WTC11 (cell line): ENCODE results near the gene TAPBP. TPM values are rescaled to one million over a fixed set of nuclear protein-coding genes. Genes with fewer than 3 reads are reported as not detected.

Source experiments
- ATAC-seq: fragments of 200-7000 bp; cut with Tn5 transposase; 2 replicates; pipeline ENCODE4 v1.10.0; 2021; ENCODE audit warnings: mild to moderate bottlenecking, moderate library complexity
- CTCF ChIA-PET: fragments of 300-600 bp; sonication (Branson Sonifier 250); formaldehyde crosslinking; loops from one replicate; lab custom pipeline; 2021; ENCODE audit warnings: antibody characterized with exemption; lab: Charles Lee
- POLR2A ChIA-PET: fragments of 350-600 bp; sonication (Branson Sonifier 250); formaldehyde crosslinking; loops from one replicate; lab custom pipeline; 2021; ENCODE audit warnings: antibody characterized with exemption; lab: Charles Lee
- DNase-seq: peaks from one replicate; pipeline ENCODE4 v3.0.0; 2021; ENCODE audit warnings: low spot score
- H3K27ac Mint-ChIP-seq: 2 replicates; pipeline ENCODE4 v1.8.0; 2021; ENCODE audit warnings: mixed read lengths
- H3K27me3 Mint-ChIP-seq: 2 replicates; pipeline ENCODE4 v1.8.0; 2021; ENCODE audit warnings: low read depth, mild to moderate bottlenecking, moderate library complexity, mixed read lengths
- H3K36me3 Mint-ChIP-seq: 2 replicates; pipeline ENCODE4 v1.8.0; 2021; ENCODE audit warnings: mixed read lengths
- H3K4me1 Mint-ChIP-seq: 2 replicates; pipeline ENCODE4 v1.8.0; 2022; ENCODE audit warnings: mixed read lengths
- H3K4me3 Mint-ChIP-seq: 2 replicates; pipeline ENCODE4 v1.8.0; 2021; ENCODE audit warnings: mild to moderate bottlenecking, moderate library complexity, mixed read lengths
- H3K9me3 Mint-ChIP-seq: 2 replicates; pipeline ENCODE4 v1.8.0; 2021; ENCODE audit warnings: mixed read lengths
- EMX1 ChIP-seq: fragments of 250-450 bp; sonication (Bioruptor Pico); IDR thresholded peaks from 2 replicates; pipeline ENCODE4 v1.8.0; 2021; ENCODE audit warnings: mild to moderate bottlenecking
- FOXK1 ChIP-seq: sonication (generic); formaldehyde crosslinking; IDR thresholded peaks from 2 replicates; pipeline ENCODE4 v1.8.0; 2022; ENCODE audit warnings: mild to moderate bottlenecking, moderate library complexity, missing genetic modification reagents
- GRHL2 ChIP-seq: fragments of 250-450 bp; sonication (Bioruptor Pico); IDR thresholded peaks from 2 replicates; pipeline ENCODE4 v1.8.0; 2022; ENCODE audit warnings: mild to moderate bottlenecking, moderate library complexity; ENCODE audit not compliant: insufficient replicate concordance, severe bottlenecking
- JUN ChIP-seq: sonication (generic); formaldehyde crosslinking; IDR thresholded peaks from 2 replicates; pipeline ENCODE4 v1.8.0; 2023; ENCODE audit warnings: mild to moderate bottlenecking, missing genetic modification reagents
- KAT7 ChIP-seq: sonication (generic); formaldehyde crosslinking; IDR thresholded peaks from 2 replicates; pipeline ENCODE4 v1.8.1; 2023; ENCODE audit warnings: missing genetic modification reagents, mild to moderate bottlenecking, borderline replicate concordance
- MXD4 ChIP-seq: fragments of 250-450 bp; sonication (Bioruptor Pico); IDR thresholded peaks from 2 replicates; pipeline ENCODE4 v1.8.0; 2021; ENCODE audit warnings: mild to moderate bottlenecking, moderate library complexity, borderline replicate concordance
- RORB ChIP-seq: fragments of 250-450 bp; sonication (Bioruptor Pico); IDR thresholded peaks from 2 replicates; pipeline ENCODE4 v1.9.0; 2021; ENCODE audit warnings: mild to moderate bottlenecking
- SOX15 ChIP-seq: fragments of 250-450 bp; sonication (Bioruptor Pico); IDR thresholded peaks from 2 replicates; pipeline ENCODE4 v1.9.0; 2021; ENCODE audit warnings: mild to moderate bottlenecking
- TCF7 ChIP-seq: sonication (generic); formaldehyde crosslinking; IDR thresholded peaks from 2 replicates; pipeline ENCODE4 v1.8.0; 2022; ENCODE audit warnings: mild to moderate bottlenecking, low read depth, missing genetic modification reagents, moderate library complexity
- TEAD1 ChIP-seq: sonication (generic); formaldehyde crosslinking; IDR thresholded peaks from 2 replicates; pipeline ENCODE4 v1.8.0; 2022; ENCODE audit warnings: mild to moderate bottlenecking, missing genetic modification reagents
- ZNF232 ChIP-seq: sonication (generic); formaldehyde crosslinking; IDR thresholded peaks from 2 replicates; pipeline ENCODE4 v1.8.0; 2022; ENCODE audit warnings: mild to moderate bottlenecking, missing genetic modification reagents
- ZNF263 ChIP-seq: sonication (generic); formaldehyde crosslinking; IDR thresholded peaks from 2 replicates; pipeline ENCODE4 v1.8.1; 2022; ENCODE audit warnings: low read depth, mild to moderate bottlenecking, moderate library complexity, missing genetic modification reagents
- ZNF423 ChIP-seq: fragments of 250-450 bp; sonication (Bioruptor Pico); IDR thresholded peaks from 2 replicates; pipeline ENCODE4 v2.1.2; 2022; ENCODE audit warnings: mild to moderate bottlenecking, moderate library complexity
- total RNA-seq: library from RNA; stranded (reverse); gene quantifications from 3 replicates; pipeline ENCODE4 v1.2.3, GENCODE V29; 2021
- TF ChIP-seq, protein P1 (sequence below): sonication (generic); formaldehyde crosslinking; IDR thresholded peaks from 2 replicates; pipeline ENCODE4 v1.8.1; 2023; ENCODE audit warnings: mild to moderate bottlenecking, missing genetic modification reagents, borderline replicate concordance
- TF ChIP-seq, protein P2 (sequence below): fragments of 200-600 bp; IDR thresholded peaks from 2 replicates; pipeline ENCODE4 v1.8.0; 2022; ENCODE audit warnings: antibody characterized with exemption
- TF ChIP-seq, protein P3 (sequence below): sonication (generic); formaldehyde crosslinking; IDR thresholded peaks from 2 replicates; pipeline ENCODE4 v1.8.1; 2022; ENCODE audit warnings: mild to moderate bottlenecking, missing genetic modification reagents, moderate library complexity, borderline replicate concordance
- TF ChIP-seq, protein P4 (sequence below): sonication (generic); formaldehyde crosslinking; IDR thresholded peaks from 2 replicates; pipeline ENCODE4 v1.8.0; 2022; ENCODE audit warnings: mild to moderate bottlenecking, missing genetic modification reagents
- TF ChIP-seq, protein P5 (sequence below): sonication (generic); formaldehyde crosslinking; IDR thresholded peaks from 2 replicates; pipeline ENCODE4 v1.8.1; 2022; ENCODE audit warnings: low read depth, mild to moderate bottlenecking, moderate library complexity, missing genetic modification reagents, borderline replicate concordance
- TF ChIP-seq, protein P6 (sequence below): sonication (generic); formaldehyde crosslinking; IDR thresholded peaks from 2 replicates; pipeline ENCODE4 v1.8.1; 2022; ENCODE audit warnings: mild to moderate bottlenecking, moderate library complexity, missing genetic modification reagents

Gene TAPBP
- total RNA-seq, 1 experiment from 2014 or later, result 43.5 TPM

DNA sequence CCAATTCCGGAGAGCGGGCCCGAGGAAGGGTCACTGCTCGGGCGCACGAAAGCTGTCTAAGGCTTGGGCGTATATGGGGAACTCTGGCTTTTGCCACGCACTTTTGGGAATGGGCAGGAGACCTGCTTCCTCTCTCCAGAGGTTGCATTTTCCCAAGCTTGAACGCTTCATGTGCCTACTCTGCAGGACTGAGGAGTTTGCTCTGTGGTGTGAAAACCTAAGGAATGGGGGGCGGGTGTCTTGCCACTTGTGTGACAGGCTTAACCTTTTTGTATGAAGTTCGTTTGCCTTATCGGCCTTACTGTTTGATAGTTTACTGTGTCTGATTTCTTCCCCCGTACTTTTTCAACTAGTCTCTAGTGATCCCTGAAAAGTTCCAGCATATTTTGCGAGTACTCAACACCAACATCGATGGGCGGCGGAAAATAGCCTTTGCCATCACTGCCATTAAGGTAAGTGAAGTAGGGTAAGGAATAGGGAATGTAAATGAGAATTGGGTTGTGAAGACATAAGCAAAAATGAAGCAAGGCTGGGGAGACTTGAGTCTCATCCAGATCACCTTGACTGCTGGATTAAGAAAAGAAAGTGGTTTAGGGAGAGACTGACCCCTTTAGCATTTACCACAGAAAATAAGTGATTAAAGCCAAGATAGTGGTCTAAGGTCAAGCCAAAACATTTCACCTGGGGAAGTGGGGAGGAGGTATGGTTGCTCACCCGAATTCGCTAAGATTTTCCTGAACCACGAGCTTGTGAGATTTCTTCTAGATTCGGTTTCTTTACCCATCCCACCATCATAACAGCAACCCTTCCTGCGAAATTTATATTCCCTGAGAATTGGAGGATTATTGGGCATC, 41.4 kb downstream of the TAPBP start (continued):
- TF ChIP-seq, protein P1, sequence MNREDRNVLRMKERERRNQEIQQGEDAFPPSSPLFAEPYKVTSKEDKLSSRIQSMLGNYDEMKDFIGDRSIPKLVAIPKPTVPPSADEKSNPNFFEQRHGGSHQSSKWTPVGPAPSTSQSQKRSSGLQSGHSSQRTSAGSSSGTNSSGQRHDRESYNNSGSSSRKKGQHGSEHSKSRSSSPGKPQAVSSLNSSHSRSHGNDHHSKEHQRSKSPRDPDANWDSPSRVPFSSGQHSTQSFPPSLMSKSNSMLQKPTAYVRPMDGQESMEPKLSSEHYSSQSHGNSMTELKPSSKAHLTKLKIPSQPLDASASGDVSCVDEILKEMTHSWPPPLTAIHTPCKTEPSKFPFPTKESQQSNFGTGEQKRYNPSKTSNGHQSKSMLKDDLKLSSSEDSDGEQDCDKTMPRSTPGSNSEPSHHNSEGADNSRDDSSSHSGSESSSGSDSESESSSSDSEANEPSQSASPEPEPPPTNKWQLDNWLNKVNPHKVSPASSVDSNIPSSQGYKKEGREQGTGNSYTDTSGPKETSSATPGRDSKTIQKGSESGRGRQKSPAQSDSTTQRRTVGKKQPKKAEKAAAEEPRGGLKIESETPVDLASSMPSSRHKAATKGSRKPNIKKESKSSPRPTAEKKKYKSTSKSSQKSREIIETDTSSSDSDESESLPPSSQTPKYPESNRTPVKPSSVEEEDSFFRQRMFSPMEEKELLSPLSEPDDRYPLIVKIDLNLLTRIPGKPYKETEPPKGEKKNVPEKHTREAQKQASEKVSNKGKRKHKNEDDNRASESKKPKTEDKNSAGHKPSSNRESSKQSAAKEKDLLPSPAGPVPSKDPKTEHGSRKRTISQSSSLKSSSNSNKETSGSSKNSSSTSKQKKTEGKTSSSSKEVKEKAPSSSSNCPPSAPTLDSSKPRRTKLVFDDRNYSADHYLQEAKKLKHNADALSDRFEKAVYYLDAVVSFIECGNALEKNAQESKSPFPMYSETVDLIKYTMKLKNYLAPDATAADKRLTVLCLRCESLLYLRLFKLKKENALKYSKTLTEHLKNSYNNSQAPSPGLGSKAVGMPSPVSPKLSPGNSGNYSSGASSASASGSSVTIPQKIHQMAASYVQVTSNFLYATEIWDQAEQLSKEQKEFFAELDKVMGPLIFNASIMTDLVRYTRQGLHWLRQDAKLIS (CRISPR knock-in tag), result no peak
- TF ChIP-seq GRHL2 (CRISPR knock-in tag), result no peak
- TF ChIP-seq TCF7 (CRISPR knock-in tag), result no peak
- TF ChIP-seq EMX1 (CRISPR knock-in tag), result no peak; the same call in 1 of the 2 replicates
- TF ChIP-seq, protein P2, sequence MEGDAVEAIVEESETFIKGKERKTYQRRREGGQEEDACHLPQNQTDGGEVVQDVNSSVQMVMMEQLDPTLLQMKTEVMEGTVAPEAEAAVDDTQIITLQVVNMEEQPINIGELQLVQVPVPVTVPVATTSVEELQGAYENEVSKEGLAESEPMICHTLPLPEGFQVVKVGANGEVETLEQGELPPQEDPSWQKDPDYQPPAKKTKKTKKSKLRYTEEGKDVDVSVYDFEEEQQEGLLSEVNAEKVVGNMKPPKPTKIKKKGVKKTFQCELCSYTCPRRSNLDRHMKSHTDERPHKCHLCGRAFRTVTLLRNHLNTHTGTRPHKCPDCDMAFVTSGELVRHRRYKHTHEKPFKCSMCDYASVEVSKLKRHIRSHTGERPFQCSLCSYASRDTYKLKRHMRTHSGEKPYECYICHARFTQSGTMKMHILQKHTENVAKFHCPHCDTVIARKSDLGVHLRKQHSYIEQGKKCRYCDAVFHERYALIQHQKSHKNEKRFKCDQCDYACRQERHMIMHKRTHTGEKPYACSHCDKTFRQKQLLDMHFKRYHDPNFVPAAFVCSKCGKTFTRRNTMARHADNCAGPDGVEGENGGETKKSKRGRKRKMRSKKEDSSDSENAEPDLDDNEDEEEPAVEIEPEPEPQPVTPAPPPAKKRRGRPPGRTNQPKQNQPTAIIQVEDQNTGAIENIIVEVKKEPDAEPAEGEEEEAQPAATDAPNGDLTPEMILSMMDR, result no peak
- TF ChIP-seq TEAD1 (CRISPR knock-in tag), result 0 out of 2 replicates have a peak, but pooled peaks have one; percentile 5
- 0 out of 2 replicates have a peak, but pooled peaks have one; percentile 8 for TF ChIP-seq JUN (CRISPR knock-in tag)

DNA sequence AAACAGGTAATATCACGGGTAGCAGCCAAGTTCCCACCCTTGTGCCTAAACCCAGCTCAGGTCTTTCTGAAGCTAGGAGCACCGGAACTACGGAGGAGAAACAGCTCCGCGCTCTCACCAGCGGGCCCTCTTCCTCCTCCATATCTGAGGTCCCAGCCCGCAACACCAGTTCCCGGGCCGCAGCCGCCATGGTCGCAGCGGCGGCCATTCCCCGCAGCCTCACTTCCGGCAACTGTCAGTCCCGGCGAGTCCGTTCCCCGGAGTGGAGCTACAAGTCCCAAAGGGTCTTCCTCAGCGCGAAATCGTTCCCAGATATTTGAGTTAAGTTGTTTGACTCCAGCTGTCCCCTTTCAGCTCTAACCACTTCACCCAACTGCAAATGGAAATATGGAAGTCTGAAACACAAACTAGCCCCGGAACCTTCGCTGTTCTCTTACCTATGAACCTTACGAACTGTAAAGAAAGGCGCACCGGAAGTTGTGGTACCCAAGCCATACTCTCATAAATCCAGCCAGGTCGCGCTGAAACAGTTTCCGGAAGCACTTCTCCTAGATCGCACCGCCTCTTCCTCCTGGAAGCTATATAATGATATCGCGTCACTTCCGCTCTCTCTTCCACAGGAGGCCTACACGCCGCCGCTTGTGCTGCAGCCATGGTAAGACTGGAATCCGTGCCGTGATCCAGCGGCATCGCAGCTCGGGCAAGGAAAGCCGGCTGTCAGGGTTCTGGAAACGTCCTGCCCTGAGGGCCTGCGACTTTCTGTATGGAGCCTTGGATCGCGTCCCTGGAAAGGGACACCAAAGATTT, 42.2 kb downstream of the TAPBP start, which contains the start of the genes RPS18 and VPS52:
Gene RPS18 (plus strand): TSS at position 608 of the 807 bp plus-strand sequence. CDS start 45 bp downstream, at position 653.
Gene VPS52 (minus strand): TSS at position 409 of the 807 bp plus-strand sequence. CDS start 201 bp downstream, at position 208.
- peak; percentile 78 for ATAC-seq
- peak; percentile 84 for DNase-seq
- ChIA-PET POLR2A (interaction anchor here (0.7 to 2.1 kb wide), 11 partner anchors 8 to 300 kb away, joined by 3 to 8 read pairs (median 5); partner anchors contain the start of genes PFDN6, RING1 and WDR46), CTCF (interaction anchor here (0.6 to 2.4 kb wide), 5 partner anchors 23 to 1017 kb away, joined by 3 to 10 read pairs (median 4); partner anchors contain the start of gene ZBTB22)
- Mint-ChIP-seq H3K4me1 (peaks cover 50% of the 10 kb centered on the region), H3K9me3 (no peaks in the 10 kb centered on the region), H3K27ac (peak within 1 kb of the TSS; percentile 100), H3K4me3 (peak within 1 kb of the TSS; percentile 96), H3K36me3 (peaks cover 67% of the 10 kb centered on the region), H3K27me3 (no peaks in the 10 kb centered on the region)
- TF ChIP-seq KAT7 (CRISPR knock-in tag) (no peak; the same call in 1 of the 2 replicates), MXD4 (CRISPR knock-in tag) (no peak), GRHL2 (CRISPR knock-in tag) (no peak), ZNF263 (CRISPR knock-in tag) (no peak), JUN (CRISPR knock-in tag) (0 out of 2 replicates have a peak, but pooled peaks have one; percentile 33), ZNF423 (CRISPR knock-in tag) (no peak), FOXK1 (peak; percentile 89), SOX15 (CRISPR knock-in tag) (no peak), RORB (CRISPR knock-in tag) (0 out of 2 replicates have a peak, but pooled peaks have one; percentile 69), ZNF232 (CRISPR knock-in tag) (peak; percentile 68; the same call in 1 of the 2 replicates)
- TF ChIP-seq, protein P3, sequence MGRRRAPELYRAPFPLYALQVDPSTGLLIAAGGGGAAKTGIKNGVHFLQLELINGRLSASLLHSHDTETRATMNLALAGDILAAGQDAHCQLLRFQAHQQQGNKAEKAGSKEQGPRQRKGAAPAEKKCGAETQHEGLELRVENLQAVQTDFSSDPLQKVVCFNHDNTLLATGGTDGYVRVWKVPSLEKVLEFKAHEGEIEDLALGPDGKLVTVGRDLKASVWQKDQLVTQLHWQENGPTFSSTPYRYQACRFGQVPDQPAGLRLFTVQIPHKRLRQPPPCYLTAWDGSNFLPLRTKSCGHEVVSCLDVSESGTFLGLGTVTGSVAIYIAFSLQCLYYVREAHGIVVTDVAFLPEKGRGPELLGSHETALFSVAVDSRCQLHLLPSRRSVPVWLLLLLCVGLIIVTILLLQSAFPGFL (CRISPR knock-in tag), result no peak
- TF ChIP-seq, protein P4, sequence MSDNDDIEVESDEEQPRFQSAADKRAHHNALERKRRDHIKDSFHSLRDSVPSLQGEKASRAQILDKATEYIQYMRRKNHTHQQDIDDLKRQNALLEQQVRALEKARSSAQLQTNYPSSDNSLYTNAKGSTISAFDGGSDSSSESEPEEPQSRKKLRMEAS, result peak; percentile 98
- TF ChIP-seq, protein P5, sequence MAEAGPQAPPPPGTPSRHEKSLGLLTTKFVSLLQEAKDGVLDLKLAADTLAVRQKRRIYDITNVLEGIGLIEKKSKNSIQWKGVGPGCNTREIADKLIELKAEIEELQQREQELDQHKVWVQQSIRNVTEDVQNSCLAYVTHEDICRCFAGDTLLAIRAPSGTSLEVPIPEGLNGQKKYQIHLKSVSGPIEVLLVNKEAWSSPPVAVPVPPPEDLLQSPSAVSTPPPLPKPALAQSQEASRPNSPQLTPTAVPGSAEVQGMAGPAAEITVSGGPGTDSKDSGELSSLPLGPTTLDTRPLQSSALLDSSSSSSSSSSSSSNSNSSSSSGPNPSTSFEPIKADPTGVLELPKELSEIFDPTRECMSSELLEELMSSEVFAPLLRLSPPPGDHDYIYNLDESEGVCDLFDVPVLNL (CRISPR knock-in tag), result no peak
- TF ChIP-seq, protein P6, sequence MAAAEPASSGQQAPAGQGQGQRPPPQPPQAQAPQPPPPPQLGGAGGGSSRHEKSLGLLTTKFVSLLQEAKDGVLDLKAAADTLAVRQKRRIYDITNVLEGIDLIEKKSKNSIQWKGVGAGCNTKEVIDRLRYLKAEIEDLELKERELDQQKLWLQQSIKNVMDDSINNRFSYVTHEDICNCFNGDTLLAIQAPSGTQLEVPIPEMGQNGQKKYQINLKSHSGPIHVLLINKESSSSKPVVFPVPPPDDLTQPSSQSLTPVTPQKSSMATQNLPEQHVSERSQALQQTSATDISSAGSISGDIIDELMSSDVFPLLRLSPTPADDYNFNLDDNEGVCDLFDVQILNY (CRISPR knock-in tag), result 0 out of 2 replicates have a peak, but pooled peaks have one; percentile 44
